Psoas muscle (tissue), 8 donors: ENCODE results near the gene ALS2CL. TPM values are rescaled to one million over a fixed set of nuclear protein-coding genes. Genes with fewer than 3 reads are reported as not detected.

Experiments
- ATAC-seq, 4 donors: fragments of 200-7000 bp; cut with Tn5 transposase; one replicate each; pipeline ENCODE4 v1.9.1; 2020; ENCODE audit warnings: moderate library complexity in 3 of 4, mild to moderate bottlenecking in 2 of 4
- DNase-seq, 2 donors: peaks; one replicate each; pipeline ENCODE4 v3.0.0-alpha.2; 2020
- H3K27ac ChIP-seq: fragments of 200-600 bp; one replicate; pipeline ENCODE4 v1.8.0; 2022
- H3K27me3 ChIP-seq, 3 donors: fragments of 200-600 bp in 1 of 3; one replicate each; pipeline versions ENCODE4 v1.6.1 to v1.8.0; 2013 to 2022; ENCODE audit warnings: low read length in 2 of 3, mild to moderate bottlenecking in 2 of 3, moderate library complexity in 1 of 3; ENCODE audit not compliant: insufficient read depth in 3 of 3
- H3K36me3 ChIP-seq, 2 donors: fragments of 200-600 bp in 1 of 2; one replicate each; pipeline versions ENCODE4 v1.6.1 to v1.8.0; 2013 to 2022; ENCODE audit warnings: low read depth in 1 of 2, mild to moderate bottlenecking in 1 of 2, moderate library complexity in 1 of 2; ENCODE audit not compliant: insufficient read depth in 1 of 2
- H3K4me1 ChIP-seq: fragments of 200-600 bp; one replicate; pipeline ENCODE4 v1.8.0; 2022
- H3K4me3 ChIP-seq: fragments of 200-600 bp; one replicate; pipeline ENCODE4 v1.8.0; 2022; ENCODE audit warnings: mild to moderate bottlenecking
- H3K9me3 ChIP-seq: fragments of 200-600 bp; one replicate; pipeline ENCODE4 v1.8.0; 2022
- CTCF ChIP-seq: fragments of 200-600 bp; IDR thresholded peaks from one replicate; pipeline ENCODE4 v1.8.0; 2022; ENCODE audit warnings: antibody characterized with exemption
- WGBS, 3 donors: extraction: QIAGEN DNeasy Blood & Tissue Kit; methylation state at CpG; one replicate each; pipeline versions ENCODE4 v1.1.6 to v1.1.7; 2013; 5-methylcytosine and 5-hydroxymethylcytosine counted together
- intact Hi-C, 2 donors: fragments of 100-400 bp; cut with DNase I; formaldehyde crosslinking; loops; one replicate each; pipeline versions ENCODE4 v1.11.0 to v1.14.2; 2022
- polyA plus RNA-seq, 3 donors: library from polyadenylated mRNA; stranded (reverse); fragments of 200-250 nt; gene quantifications; one replicate each; pipeline ENCODE4 v1.2.3, GENCODE V29; 2013
- total RNA-seq, 4 donors: library from RNA; stranded (reverse); fragmentation: NEBNext Ultra II Directional in 2 of 4; extraction: Animal tissue kit (Norgen Biotek cat#: 25700) in 2 of 4; gene quantifications; one replicate each; pipeline versions ENCODE4 v1.2.1 to v1.2.4, GENCODE V29; 2021 to 2023
- donor health status: healthy with polysubstance abuse.
- donor health status: DM: no; HTN: no; CAD: no; lungs with moderate emphysema.
- donor health status: Bipolar disorder and iron deficiency.
- donor health status: healthy.
- donor health status: DM: yes; HTN: yes; CAD: no.
- donor health status: DM: no; HTN: no; CAD: no.
- donor health status: DM: no; HTN: no; CAD: no.
- donor health status: DM: yes; HTN: yes; CAD: no.

The ALS2CL gene
- total and polyA plus RNA-seq, 7 donors = 5.0 to 10.1 (median 6.3) TPM

- Histone ChIP-seq H3K27ac (peak overlapping the region; percentile 98), H3K27me3 (no peaks in the 10 kb centered on the region), H3K4me1 (peaks cover 64% of the 10 kb centered on the region), H3K36me3 (peaks cover 0 to 15% of the 10 kb centered on the region in 2 donors), H3K4me3 (peak overlapping the region; percentile 96), H3K9me3 (no peaks in the 10 kb centered on the region)
- peak in 3 of 4 donors; percentile 1 to 22 (median 7) for ATAC-seq
- 46 to 63% (median 50%) methylated on average over 11 of the region's 11 CpGs for WGBS, 3 donors
- DNase-seq = peak in 1 of 2 donors; percentile 73
- intact Hi-C loops = no loop called here
- TF ChIP-seq CTCF = no peak
Measured at GRCh38 chr3:46692566-46692990, 901 bp downstream of the ALS2CL start.

- TF ChIP-seq CTCF = no peak
- H3K27me3 ChIP-seq = no peaks in the 10 kb centered on the region
- DNase-seq (no peak), ATAC-seq (no peak)
- WGBS, 3 donors = 44 to 66% (median 65%) methylated on average over 5 of the region's 5 CpGs
- intact Hi-C loops = no loop called here
- peaks cover 47% of the 10 kb centered on the region for H3K4me1 ChIP-seq
- no peak overlapping the region for H3K4me3 ChIP-seq
- no peaks in the 10 kb centered on the region for H3K9me3 ChIP-seq
- peaks cover 0 to 33% of the 10 kb centered on the region in 2 donors for H3K36me3 ChIP-seq
- peak overlapping the region; percentile 16 for H3K27ac ChIP-seq
Measured at GRCh38 chr3:46690798-46691197, 2.7 kb downstream of the ALS2CL start.

GRCh38 chr3:46685446-46685845, 8.0 kb downstream of the ALS2CL start:
- ATAC-seq = no peak
- DNase-seq = no peak
- Histone ChIP-seq H3K27ac (no peak overlapping the region), H3K9me3 (no peaks in the 10 kb centered on the region), H3K27me3 (no peaks in the 10 kb centered on the region), H3K36me3 (peaks cover 0 to 82% of the 10 kb centered on the region in 2 donors), H3K4me3 (no peak overlapping the region), H3K4me1 (peaks cover 3% of the 10 kb centered on the region)
- intact Hi-C loops = no loop called here
- 89 to 94% (median 90%) methylated on average over 9 of the region's 9 CpGs for WGBS, 3 donors
- TF ChIP-seq CTCF = no peak

DNA sequence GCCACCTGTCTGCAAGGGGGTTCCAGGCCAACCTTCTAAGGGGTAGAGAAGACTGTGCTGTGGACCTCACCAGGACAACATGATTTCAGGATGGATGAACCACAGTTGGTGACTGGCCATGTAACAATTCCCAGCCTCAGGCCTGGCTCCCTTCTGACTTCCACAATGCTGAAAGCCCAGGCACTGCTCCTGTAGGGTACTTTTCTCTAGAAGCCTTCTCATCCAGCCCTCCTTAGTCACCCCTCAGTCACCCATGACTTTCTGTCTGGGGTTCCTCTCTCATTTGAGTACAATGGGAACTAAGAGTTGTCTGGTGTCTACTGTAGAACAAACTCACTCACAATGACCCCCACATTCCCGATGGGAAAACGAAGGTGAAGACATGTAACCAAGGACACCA, 8.6 kb downstream of the ALS2CL start:
- no peak overlapping the region for H3K4me3 ChIP-seq
- H3K27me3 ChIP-seq = no peaks in the 10 kb centered on the region
- H3K36me3 ChIP-seq = peaks cover 0 to 88% of the 10 kb centered on the region in 2 donors

More for the DNA sequence above, 8.6 kb downstream of the ALS2CL start:
- DNase-seq (no peak), ATAC-seq (no peak)
- WGBS, 3 donors = 89 to 95% (median 90%) methylated on average over 2 of the region's 2 CpGs
- no peaks in the 10 kb centered on the region for H3K4me1 ChIP-seq
- H3K9me3 ChIP-seq = no peaks in the 10 kb centered on the region
- intact Hi-C loops = no loop called here
- no peak for TF ChIP-seq CTCF
- H3K27ac ChIP-seq = no peak overlapping the region
